ENCODE measurements around the gene DEDD2.
"Not testable (repeated sequence)": the region's sequence is repeated elsewhere in the genome, so short reads cannot be mapped to it uniquely, and the experiment has no call there.

GRCh38 chr19:42266105-42266504 is 48.6 kb upstream of the DEDD2 start:
- TF ChIP-seq CTCF, POLR2A (IDR thresholded peaks at IDR 0.05): not testable (repeated sequence)
